Liver (tissue), 9 donors: ENCODE results near the gene FAM149B1. TPM values are rescaled to one million over a fixed set of nuclear protein-coding genes. Genes with fewer than 3 reads are reported as not detected.

Source experiments
- DNase-seq: peaks from one replicate; pipeline ENCODE4 v3.0.0-alpha.2; 2017; ENCODE audit warnings: low spot score
- H3K27ac ChIP-seq, 2 donors: one replicate each; pipeline ENCODE4 v1.7.0; 2013; ENCODE audit warnings: inconsistent platforms in 2 of 2, low read length in 2 of 2, control low read depth in 1 of 2, low read depth in 1 of 2, mild to moderate bottlenecking in 1 of 2
- H3K27me3 ChIP-seq, 4 donors: one replicate each; pipeline versions ENCODE4 v1.6.1 to v1.7.0; 2013; ENCODE audit warnings: low read length in 3 of 4, inconsistent platforms in 1 of 4, mild to moderate bottlenecking in 1 of 4, moderate library complexity in 1 of 4; ENCODE audit not compliant: control insufficient read depth in 4 of 4, insufficient read depth in 4 of 4
- H3K36me3 ChIP-seq, 4 donors: one replicate each; pipeline versions ENCODE4 v1.6.1 to v1.7.0; 2013; ENCODE audit warnings: low read length in 3 of 4, mild to moderate bottlenecking in 3 of 4, low read depth in 1 of 4, moderate library complexity in 1 of 4; ENCODE audit not compliant: control insufficient read depth in 4 of 4, insufficient read depth in 3 of 4
- H3K4me1 ChIP-seq, 4 donors: one replicate each; pipeline versions ENCODE4 v1.6.1 to v1.7.0; 2013; ENCODE audit warnings: low read length in 3 of 4, mild to moderate bottlenecking in 3 of 4, moderate library complexity in 1 of 4; ENCODE audit not compliant: control insufficient read depth in 4 of 4, insufficient read depth in 4 of 4
- H3K4me3 ChIP-seq, 3 donors: one replicate each; pipeline versions ENCODE4 v1.6.1 to v1.7.0; 2013; ENCODE audit warnings: low read length in 3 of 3, control low read depth in 1 of 3, low read depth in 1 of 3, mild to moderate bottlenecking in 1 of 3
- H3K9ac ChIP-seq, 2 donors: one replicate each; pipeline ENCODE4 v1.7.0; 2013; ENCODE audit warnings: low read length in 2 of 2, mild to moderate bottlenecking in 2 of 2, moderate library complexity in 2 of 2, control low read depth in 1 of 2, low read depth in 1 of 2
- H3K9me3 ChIP-seq, 4 donors: one replicate each; pipeline versions ENCODE4 v1.6.1 to v1.7.0; 2013; ENCODE audit warnings: low read length in 3 of 4; ENCODE audit not compliant: control insufficient read depth in 4 of 4
- ATF3 ChIP-seq: IDR thresholded peaks from 2 replicates; pipeline ENCODE4 v1.6.1; 2016; ENCODE audit warnings: antibody characterized with exemption
- EGR1 ChIP-seq, 2 donors: IDR thresholded peaks; 2 replicates each; pipeline ENCODE4 v1.6.1; 2016 to 2018; ENCODE audit warnings: antibody characterized with exemption in 2 of 2, low read depth in 2 of 2
- FOXA1 ChIP-seq: IDR thresholded peaks from 2 replicates; pipeline ENCODE4 v1.6.1; 2016; ENCODE audit warnings: antibody characterized with exemption
- FOXA2 ChIP-seq: IDR thresholded peaks from 2 replicates; pipeline ENCODE4 v1.6.1; 2016; ENCODE audit warnings: antibody characterized with exemption
- HNF4A ChIP-seq, 2 donors: conservative IDR thresholded peaks; 2 replicates each; pipeline ENCODE4 v1.6.1; 2016; ENCODE audit warnings: antibody characterized with exemption in 2 of 2, mild to moderate bottlenecking in 2 of 2
- HNF4G ChIP-seq: IDR thresholded peaks from 2 replicates; pipeline ENCODE4 v1.6.1; 2016; ENCODE audit warnings: antibody characterized with exemption
- JUND ChIP-seq, 2 donors: IDR thresholded peaks; 2 replicates each; pipeline ENCODE4 v1.6.1; 2016; ENCODE audit warnings: antibody characterized with exemption in 2 of 2
- NR2F2 ChIP-seq: IDR thresholded peaks from 2 replicates; pipeline ENCODE4 v1.6.1; 2016; ENCODE audit warnings: antibody characterized with exemption
- RAD21 ChIP-seq, 2 donors: IDR thresholded peaks; 2 replicates each; pipeline ENCODE4 v1.6.1; 2016; ENCODE audit warnings: antibody characterized with exemption in 2 of 2, mild to moderate bottlenecking in 2 of 2
- REST ChIP-seq: IDR thresholded peaks from 2 replicates; pipeline ENCODE4 v1.6.1; 2016; ENCODE audit warnings: antibody characterized with exemption, mild to moderate bottlenecking
- RXRA ChIP-seq, 2 donors: IDR thresholded peaks; 2 replicates each; pipeline ENCODE4 v1.6.1; 2017 to 2018; ENCODE audit warnings: antibody characterized with exemption in 2 of 2, mild to moderate bottlenecking in 1 of 2
- SP1 ChIP-seq: IDR thresholded peaks from 2 replicates; pipeline ENCODE4 v1.6.1; 2018; ENCODE audit warnings: antibody characterized with exemption, mild to moderate bottlenecking
- TAF1 ChIP-seq: conservative IDR thresholded peaks from 2 replicates; pipeline ENCODE4 v1.6.1; 2016; ENCODE audit warnings: antibody characterized with exemption, mild to moderate bottlenecking
- WGBS: extraction: QIAGEN DNeasy Blood & Tissue Kit; methylation state at CpG from one replicate; pipeline ENCODE4 v1.1.7; 2013; 5-methylcytosine and 5-hydroxymethylcytosine counted together
- polyA plus RNA-seq, 2 donors: library from polyadenylated mRNA; stranded (reverse) in 1 of 2; unstranded in 1 of 2; fragments of 200-250 nt in 1 of 2; fragments of >200 nt in 1 of 2; fragmentation: Nextera tagmentation in 1 of 2; extraction: Ambion mirVana in 1 of 2; gene quantifications; one replicate each; pipeline versions ENCODE4 v1.2.1 to v1.2.3, GENCODE V29; 2013 to 2015
- total RNA-seq, 2 donors: library from RNA; depleted of rRNA; stranded (reverse); fragments of >200 nt; gene quantifications; one replicate each; pipeline ENCODE4 v1.2.3, GENCODE V29; 2014
- TF ChIP-seq, protein P1 (sequence below): IDR thresholded peaks from 2 replicates; pipeline ENCODE4 v1.6.1; 2016; ENCODE audit warnings: antibody characterized with exemption
- donor health status: healthy.
- donor health status: healthy.
- donor health status: healthy.
- donor health status: healthy.
- donor health status: healthy.

FAM149B1 gene
- total and polyA plus RNA-seq, 4 donors = 7.3 to 12.9 (median 9.1) TPM

DNA sequence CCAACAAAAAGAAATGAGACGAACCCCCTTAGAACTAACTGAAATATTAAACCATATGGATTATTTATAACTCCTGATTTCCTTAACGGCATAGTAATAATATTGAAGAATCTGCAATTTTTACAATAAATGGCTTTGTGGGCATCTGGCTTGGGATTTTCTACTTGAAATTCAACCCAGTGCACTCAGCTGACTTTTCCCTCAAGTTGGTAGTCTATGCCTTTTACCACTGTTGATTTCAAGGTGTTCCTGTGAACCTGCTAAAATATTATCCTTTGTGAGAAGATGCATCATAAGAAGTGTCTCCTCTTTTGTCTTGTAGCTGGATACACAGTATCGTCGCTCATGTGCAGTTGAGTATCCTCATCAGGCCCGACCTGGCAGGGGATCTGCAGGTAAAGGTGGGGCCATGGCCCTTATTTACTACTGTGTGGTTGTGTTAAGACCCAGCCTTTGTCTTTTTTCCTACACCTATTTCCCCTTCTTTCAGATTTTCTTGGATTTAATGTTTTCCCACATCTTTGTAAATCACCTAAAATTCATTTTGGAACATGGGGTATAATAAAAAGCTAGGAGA lies 71.2 kb downstream of the FAM149B1 start:
- no peak overlapping the region for H3K4me3 ChIP-seq
- H3K4me1 ChIP-seq = peaks cover 0 to 2% (median 0%) of the 10 kb centered on the region in 4 donors
- H3K9ac ChIP-seq = no peak overlapping the region
- 96% methylated on average over 5 of the region's 5 CpGs for WGBS
- H3K27me3 ChIP-seq = no peaks in the 10 kb centered on the region
- H3K27ac ChIP-seq = no peak overlapping the region
- DNase-seq = no peak
- H3K36me3 ChIP-seq = peaks cover 3 to 42% (median 26%) of the 10 kb centered on the region in 4 donors
- no peaks in the 10 kb centered on the region for H3K9me3 ChIP-seq
- TF ChIP-seq EGR1 (IDR thresholded peaks at IDR 0.05; ENCODE audit: low read depth in 2 of 2) = no peak
- TF ChIP-seq, protein P1, sequence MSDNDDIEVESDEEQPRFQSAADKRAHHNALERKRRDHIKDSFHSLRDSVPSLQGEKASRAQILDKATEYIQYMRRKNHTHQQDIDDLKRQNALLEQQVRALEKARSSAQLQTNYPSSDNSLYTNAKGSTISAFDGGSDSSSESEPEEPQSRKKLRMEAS = no peak
- TF ChIP-seq NR2F2 = no peak
- TF ChIP-seq RAD21 (IDR thresholded peaks at IDR 0.05) = no peak
- TF ChIP-seq TAF1 = no peak
- TF ChIP-seq SP1 = no peak
- TF ChIP-seq HNF4A (conservative IDR thresholded peaks at IDR 0.05) = no peak
- TF ChIP-seq HNF4G = no peak
- no peak for TF ChIP-seq FOXA2
- TF ChIP-seq FOXA1 = no peak
- TF ChIP-seq REST = no peak
- TF ChIP-seq RXRA (IDR thresholded peaks at IDR 0.05) = no peak
- no peak for TF ChIP-seq ATF3

DNA sequence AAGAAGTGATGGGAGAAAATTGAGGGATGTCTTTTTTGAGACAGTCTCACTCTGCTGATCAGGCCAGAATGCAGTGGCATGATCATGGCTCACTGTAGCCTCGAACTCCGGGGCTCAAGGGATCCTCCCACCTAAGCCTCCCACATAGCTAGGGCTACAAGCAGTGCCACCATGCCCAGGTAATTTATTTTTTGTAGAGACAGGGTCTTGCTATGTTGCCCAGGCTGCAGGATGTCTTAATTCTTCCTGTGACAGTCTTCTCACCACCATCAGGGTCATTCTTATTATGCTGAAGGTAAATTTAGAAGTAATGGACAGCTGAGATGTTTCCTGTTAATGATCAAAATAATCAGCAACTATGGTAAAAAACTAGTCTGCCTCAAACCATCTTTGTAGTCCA lies 72.0 kb downstream of the FAM149B1 start:
- WGBS = 94% methylated on average over 2 of the region's 2 CpGs
- peaks cover 0 to 5% (median 2%) of the 10 kb centered on the region in 4 donors for H3K4me1 ChIP-seq
- H3K9ac ChIP-seq = no peak overlapping the region
- H3K27ac ChIP-seq = no peak overlapping the region
- H3K27me3 ChIP-seq = no peaks in the 10 kb centered on the region
- H3K4me3 ChIP-seq = no peak overlapping the region
- DNase-seq = no peak
- no peaks in the 10 kb centered on the region for H3K9me3 ChIP-seq
- no peak for TF ChIP-seq REST
- TF ChIP-seq SP1 = no peak
- TF ChIP-seq HNF4G = no peak
- TF ChIP-seq, protein P1 = no peak
- TF ChIP-seq EGR1 (IDR thresholded peaks at IDR 0.05; ENCODE audit: low read depth in 2 of 2) = no peak
- TF ChIP-seq HNF4A (conservative IDR thresholded peaks at IDR 0.05) = no peak
- TF ChIP-seq ATF3 = no peak
- TF ChIP-seq RXRA (IDR thresholded peaks at IDR 0.05) = no peak
- TF ChIP-seq RAD21 (IDR thresholded peaks at IDR 0.05) = no peak
- TF ChIP-seq FOXA1 = no peak
- no peak for TF ChIP-seq JUND (IDR thresholded peaks at IDR 0.05)
- H3K36me3 ChIP-seq = peaks cover 3 to 37% (median 26%) of the 10 kb centered on the region in 4 donors
